GM21576 (cell line): ENCODE measurements around the gene FTL.

Experiments
- ATAC-seq: cut with Tn5 transposase; IDR thresholded peaks from one replicate; pipeline ENCODE4 v1.9.1; 2021; ENCODE audit warnings: mild to moderate bottlenecking, moderate library complexity; ENCODE audit not compliant: unreplicated experiment

The FTL gene

GRCh38 chr19:48945415-48945814, 19.7 kb upstream of the FTL start:
- ATAC-seq = no peak

GRCh38 chr19:48945817-48946216, 19.3 kb upstream of the FTL start:
- no peak for ATAC-seq

- no peak for ATAC-seq
Measured at GRCh38 chr19:48946463-48947257, 18.4 kb upstream of the FTL start.

GRCh38 chr19:48947258-48947542, 17.9 kb upstream of the FTL start:
- no peak for ATAC-seq

GRCh38 chr19:48950159-48950558, 14.9 kb upstream of the FTL start:
- ATAC-seq = no peak

- no peak for ATAC-seq
Measured at GRCh38 chr19:48950830-48951519, 14.1 kb upstream of the FTL start.

GRCh38 chr19:48953141-48953540, 12.0 kb upstream of the FTL start:
- no peak for ATAC-seq

- ATAC-seq = no peak
Measured at GRCh38 chr19:48953990-48954594, 11.0 kb upstream of the FTL start.

- peak; percentile 62 for ATAC-seq
Measured at GRCh38 chr19:48954595-48955307, 10.4 kb upstream of the FTL start, which contains the start of gene BAX. BAX (plus strand) TSS chr19:48954875; CDS start chr19:48954929, 54 bp downstream.

- ATAC-seq = no peak
Measured at GRCh38 chr19:48955308-48955958, 9.7 kb upstream of the FTL start.

- no peak for ATAC-seq
Measured at GRCh38 chr19:48958006-48958405, 7.1 kb upstream of the FTL start.

- no peak for ATAC-seq
Measured at GRCh38 chr19:48959341-48960239, 5.5 kb upstream of the FTL start.

GRCh38 chr19:48961051-48961649, 4.0 kb upstream of the FTL start:
- ATAC-seq = no peak

- ATAC-seq = no peak
Measured at GRCh38 chr19:48961673-48962028, 3.5 kb upstream of the FTL start.

- peak; percentile 33 for ATAC-seq
Measured at GRCh38 chr19:48962029-48962848, 2.9 kb upstream of the FTL start.

GRCh38 chr19:48962849-48963165, 2.3 kb upstream of the FTL start:
- no peak for ATAC-seq

GRCh38 chr19:48963371-48964204, 1.5 kb upstream of the FTL start:
- ATAC-seq = peak; percentile 16
